IMR-90 (cell line): ENCODE results near the gene WDR17. TPM values are rescaled to one million over a fixed set of nuclear protein-coding genes. Genes with fewer than 3 reads are reported as not detected.

ENCODE experiments used
- ATAC-seq: fragments of 200-7000 bp; cut with Tn5 transposase; 2 replicates; pipeline ENCODE4 v1.9.1; 2020; ENCODE audit warnings: low read depth, mild to moderate bottlenecking, moderate library complexity
- BruUV-seq: library from RNA; stranded (reverse); fragments of 400-500 nt; replicated peaks from 2 replicates; lab custom pipeline; 2021; lab: Mats Ljungman, UMichigan
- CTCF ChIA-PET: fragments of 300-600 bp; formaldehyde crosslinking; extraction: SDS; loops from one replicate; lab custom pipeline; 2021; ENCODE audit warnings: antibody characterized with exemption; lab: Yijun Ruan, JAX
- POLR2A ChIA-PET: fragments of 300-600 bp; sonication (Branson Sonifier 250); formaldehyde crosslinking; loops from one replicate; lab custom pipeline; 2022; ENCODE audit warnings: antibody characterized with exemption; ENCODE audit not compliant: unreplicated experiment; lab: Charles Lee
- DNase-seq: peaks from one replicate; pipeline ENCODE4 v3.0.0; 2013
- H2AFZ ChIP-seq: replicated peaks from 2 replicates; pipeline ENCODE3; 2013; ENCODE audit warnings: low read length, mild to moderate bottlenecking; ENCODE audit not compliant: poor library complexity
- H2AK5ac ChIP-seq: 2 replicates; pipeline ENCODE4 v1.6.1; 2013; ENCODE audit warnings: low read depth, low read length, inconsistent platforms
- H2AK9ac ChIP-seq: replicated peaks from 2 replicates; pipeline ENCODE3; 2013; ENCODE audit warnings: mild to moderate bottlenecking, low read depth, low read length, moderate library complexity; ENCODE audit not compliant: poor library complexity
- H2BK120ac ChIP-seq: 2 replicates; pipeline ENCODE4 v1.6.1; 2013; ENCODE audit warnings: low read depth, low read length, inconsistent platforms
- H2BK15ac ChIP-seq: 3 replicates; pipeline ENCODE4 v1.6.1; 2013; ENCODE audit warnings: low read depth, low read length, inconsistent platforms
- H2BK20ac ChIP-seq: 2 replicates; pipeline ENCODE4 v1.6.1; 2013; ENCODE audit warnings: low read depth, mild to moderate bottlenecking, inconsistent platforms, low read length, moderate library complexity
- H2BK5ac ChIP-seq: 2 replicates; pipeline ENCODE4 v1.6.1; 2013; ENCODE audit warnings: mild to moderate bottlenecking, low read depth, low read length, inconsistent platforms; ENCODE audit not compliant: poor library complexity, severe bottlenecking
- H3K14ac ChIP-seq: replicated peaks from 2 replicates; pipeline ENCODE4 v1.6.1; 2013; ENCODE audit warnings: low read depth, low read length, inconsistent platforms
- H3K18ac ChIP-seq: 2 replicates; pipeline ENCODE4 v1.6.1; 2013; ENCODE audit warnings: low read depth, low read length, control low read depth
- H3K23ac ChIP-seq: 2 replicates; pipeline ENCODE4 v1.6.1; 2013; ENCODE audit warnings: low read depth, low read length, inconsistent platforms
- H3K27ac ChIP-seq: 2 replicates; pipeline ENCODE4 v1.5.1; 2013; ENCODE audit warnings: mild to moderate bottlenecking, control low read depth, low read length; ENCODE audit not compliant: insufficient read depth
- H3K27me3 ChIP-seq: 2 replicates; pipeline ENCODE4 v1.6.1; 2013; ENCODE audit warnings: low read length; ENCODE audit not compliant: control insufficient read depth, insufficient read depth
- H3K36me3 ChIP-seq: 2 replicates; pipeline ENCODE4 v1.6.1; 2013; ENCODE audit warnings: low read length, mixed read lengths; ENCODE audit not compliant: control insufficient read depth, insufficient read depth
- H3K4ac ChIP-seq: 2 replicates; pipeline ENCODE4 v1.6.1; 2013; ENCODE audit warnings: low read depth, low read length, inconsistent platforms
- H3K4me1 ChIP-seq: 2 replicates; pipeline ENCODE4 v1.6.1; 2013; ENCODE audit warnings: low read length, mixed read lengths; ENCODE audit not compliant: control insufficient read depth, insufficient read depth
- H3K4me2 ChIP-seq: 2 replicates; pipeline ENCODE4 v1.6.1; 2013; ENCODE audit warnings: low read depth, mild to moderate bottlenecking, control low read depth, low read length, moderate library complexity
- H3K4me3 ChIP-seq: 2 replicates; pipeline ENCODE4 v1.5.1; 2013; ENCODE audit warnings: low read depth, mild to moderate bottlenecking, control low read depth, low read length, moderate library complexity; ENCODE audit not compliant: insufficient read depth
- H3K56ac ChIP-seq: 2 replicates; pipeline ENCODE4 v1.6.1; 2013; ENCODE audit warnings: low read length, inconsistent platforms; ENCODE audit not compliant: insufficient read depth; ENCODE audit errors: extremely low read depth
- H3K79me1 ChIP-seq, 2 experiments: 2 replicates each; pipeline ENCODE4 v1.6.1; 2013; ENCODE audit warnings: low read length in 2 of 2, inconsistent platforms in 1 of 2, low read depth in 1 of 2
- H3K9ac ChIP-seq: 2 replicates; pipeline ENCODE4 v1.6.1; 2013; ENCODE audit warnings: low read depth, low read length, control low read depth
- H3K9me1 ChIP-seq: 2 replicates; pipeline ENCODE4 v1.6.1; 2013; ENCODE audit warnings: low read length, inconsistent platforms; ENCODE audit not compliant: insufficient read depth
- H3K9me3 ChIP-seq: 2 replicates; pipeline ENCODE4 v1.6.1; 2013; ENCODE audit warnings: low read length; ENCODE audit not compliant: control insufficient read depth, insufficient read depth
- H4K20me1 ChIP-seq: 2 replicates; pipeline ENCODE4 v1.6.1; 2013; ENCODE audit warnings: low read length, inconsistent platforms; ENCODE audit not compliant: insufficient read depth
- H4K5ac ChIP-seq: 2 replicates; pipeline ENCODE4 v1.6.1; 2013; ENCODE audit warnings: mild to moderate bottlenecking, low read depth, low read length, control low read depth
- H4K8ac ChIP-seq, 2 experiments: 2 replicates each; pipeline ENCODE4 v1.6.1; 2013; ENCODE audit warnings: low read depth in 2 of 2, low read length in 2 of 2, control low read depth in 1 of 2, inconsistent platforms in 1 of 2
- H4K91ac ChIP-seq: 2 replicates; pipeline ENCODE4 v1.6.1; 2013; ENCODE audit warnings: low read depth, low read length, inconsistent platforms; ENCODE audit not compliant: insufficient read depth
- CEBPB ChIP-seq: IDR thresholded peaks from 2 replicates; pipeline ENCODE4 v1.6.1; 2012; ENCODE audit warnings: low read depth, low read length, improper control_type of control experiment
- CHD1 ChIP-seq: IDR thresholded peaks from 2 replicates; pipeline ENCODE4 v1.6.1; 2012; ENCODE audit warnings: low read depth, low read length, improper control_type of control experiment
- CTCF ChIP-seq: conservative IDR thresholded peaks from 2 replicates; pipeline ENCODE4 v1.5.1; 2012; ENCODE audit warnings: mild to moderate bottlenecking, low read depth, low read length, improper control_type of control experiment
- ELK1 ChIP-seq: fragments of 150-350 bp; IDR thresholded peaks from 2 replicates; pipeline ENCODE4 v1.6.1; 2016; ENCODE audit warnings: low read depth, mild to moderate bottlenecking, low read length, moderate library complexity, borderline replicate concordance
- FOS ChIP-seq: fragments of 150-350 bp; IDR thresholded peaks from 2 replicates; pipeline ENCODE4 v1.6.1; 2016; ENCODE audit warnings: low read depth, low read length
- MAFK ChIP-seq: IDR thresholded peaks from 2 replicates; pipeline ENCODE4 v1.6.1; 2012; ENCODE audit warnings: low read depth, low read length, improper control_type of control experiment
- MAZ ChIP-seq: IDR thresholded peaks from 2 replicates; pipeline ENCODE4 v1.6.1; 2012; ENCODE audit warnings: low read depth, mild to moderate bottlenecking, low read length, improper control_type of control experiment, moderate library complexity, borderline replicate concordance
- MXI1 ChIP-seq: IDR thresholded peaks from 2 replicates; pipeline ENCODE4 v1.6.1; 2012; ENCODE audit warnings: low read depth, mild to moderate bottlenecking, low read length, moderate library complexity, borderline replicate concordance
- NFE2L2 ChIP-seq: fragments of 150-350 bp; IDR thresholded peaks from 2 replicates; pipeline ENCODE4 v1.6.1; 2016; ENCODE audit warnings: low read depth, mild to moderate bottlenecking, low read length
- POLR2A ChIP-seq: IDR thresholded peaks from 2 replicates; pipeline ENCODE4 v1.6.1; 2012; ENCODE audit warnings: mild to moderate bottlenecking, low read depth, low read length
- RAD21 ChIP-seq: IDR thresholded peaks from 2 replicates; pipeline ENCODE4 v1.6.1; 2012; ENCODE audit warnings: low read length, improper control_type of control experiment
- RCOR1 ChIP-seq: IDR thresholded peaks from 2 replicates; pipeline ENCODE4 v1.6.1; 2012; ENCODE audit warnings: mild to moderate bottlenecking, low read length, improper control_type of control experiment; ENCODE audit not compliant: insufficient replicate concordance
- SMC3 ChIP-seq: fragments of 150-350 bp; IDR thresholded peaks from 2 replicates; pipeline ENCODE4 v1.6.1; 2016; ENCODE audit warnings: low read depth, mild to moderate bottlenecking, antibody characterized with exemption, low read length, moderate library complexity
- WGBS, 2 experiments: methylation state at CpG; one replicate each; pipeline versions ENCODE4 v1.1.5 to v1.1.7; 2013; ENCODE audit warnings: missing lambda C conversion rate in 2 of 2; ENCODE audit not compliant: insufficient read length in 1 of 2; ENCODE audit errors: extremely low coverage in 2 of 2; 5-methylcytosine and 5-hydroxymethylcytosine counted together
- dilution Hi-C: fragments of 300-500 bp; cut with HindIII; formaldehyde crosslinking; loops from one replicate; pipeline ENCODE4 v1.14.3; 2018; ENCODE audit warnings: low sequenced_read_pairs; ENCODE audit not compliant: unreplicated experiment
- in situ Hi-C: fragments of 300-500 bp; cut with MboI; formaldehyde crosslinking; loops from 3 replicates; pipeline ENCODE4 v1.14.3; 2019; ENCODE audit warnings: low sequenced_read_pairs, inconsistent platforms, mixed read lengths
- intact Hi-C: fragments of 100-400 bp; cut with micrococcal nuclease; formaldehyde crosslinking; loops from 2 replicates; pipeline ENCODE4 v1.10.0; 2022
- polyA plus RNA-seq, 3 experiments: library from polyadenylated mRNA; depleted of rRNA; stranded (reverse); fragments of >200 nt; gene quantifications; 2 replicates each; pipeline ENCODE4 v1.2.3, GENCODE V29; 2012; ENCODE audit warnings: low replicate concordance in 1 of 3
- total RNA-seq: library from RNA; depleted of rRNA; stranded (reverse); fragments of >200 nt; gene quantifications from 2 replicates; pipeline ENCODE4 v1.2.3, GENCODE V29; 2012

The WDR17 gene
- total and polyA plus RNA-seq, 2 of the 4 experiments (the other 2 are of a cell fraction): 0.53 to 0.54 TPM

DNA sequence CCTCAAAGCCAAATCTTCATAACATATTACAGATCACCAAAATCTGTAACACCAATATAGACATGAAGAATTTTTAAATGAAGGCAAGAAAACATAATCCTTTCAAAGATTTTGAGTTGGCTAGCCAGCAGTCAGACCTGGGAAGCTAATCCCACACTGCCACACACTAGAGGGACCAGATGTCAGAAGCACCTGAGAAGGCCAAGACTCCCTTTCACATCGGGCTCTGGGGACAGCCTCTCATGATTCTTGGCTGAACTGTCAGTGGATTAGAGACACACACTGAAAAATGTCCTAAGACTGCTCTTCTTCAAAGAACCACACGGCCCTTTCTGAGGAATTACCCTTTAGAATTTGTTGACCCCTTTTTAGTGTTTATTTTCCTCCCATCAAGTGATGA is 157.9 kb downstream of the WDR17 start:
- Histone ChIP-seq H2AK9ac (no peak overlapping the region), H3K23ac (no peak overlapping the region), H3K4me2 (no peak overlapping the region), H2BK20ac (no peak overlapping the region), H3K9ac (no peak overlapping the region), H3K36me3 (no peaks in the 10 kb centered on the region), H2BK5ac (no peak overlapping the region), H4K8ac (no peak overlapping the region), H2BK120ac (no peak overlapping the region), H3K18ac (no peak overlapping the region), H4K91ac (no peak overlapping the region), H3K27ac (no peak overlapping the region), H3K14ac (no peak overlapping the region), H2AFZ (no peak overlapping the region), H3K4ac (no peak overlapping the region), H3K4me1 (0 out of 2 replicates have a peak, but pooled peaks cover 2% of the 10 kb centered on the region), H3K9me3 (no peaks in the 10 kb centered on the region), H4K20me1 (no peaks in the 10 kb centered on the region), H3K4me3 (no peak overlapping the region), H4K5ac (no peak overlapping the region), H3K79me1 (no peaks in the 10 kb centered on the region), H3K9me1 (no peaks in the 10 kb centered on the region), H2AK5ac (no peak overlapping the region), H2BK15ac (no peak overlapping the region), H3K27me3 (no peaks in the 10 kb centered on the region), H3K56ac (no peak overlapping the region)
- 65% methylated on average over 2 of the region's 2 CpGs; no CpG with 5 or more reads in 1 of the 2 experiments for WGBS, 2 experiments
- no TSS peak for BruUV-seq
- ChIA-PET POLR2A (no interaction called here), CTCF (no interaction called here)
- dilution Hi-C loops: no loop called here
- DNase-seq: no peak
- intact Hi-C loops: no loop called here
- no peak for TF ChIP-seq CHD1
- no peak for TF ChIP-seq RCOR1
- TF ChIP-seq MXI1: no peak
- no peak for TF ChIP-seq CEBPB
- no peak for TF ChIP-seq POLR2A
- TF ChIP-seq MAFK: no peak
- TF ChIP-seq ELK1: no peak
- no peak for TF ChIP-seq MAZ
- no peak for TF ChIP-seq FOS
- TF ChIP-seq RAD21: no peak
- TF ChIP-seq CTCF: no peak
- no peak for TF ChIP-seq SMC3
- TF ChIP-seq NFE2L2: no peak
- in situ Hi-C loops: no loop called here
- ATAC-seq: no peak
